ENCODE data around the gene AASDH.

The AASDH gene

GRCh38 chr4:56308384-56308783, 78.9 kb downstream of the AASDH start:
- no peak overlapping the region for H2AFZ ChIP-seq
- no peaks in the 10 kb centered on the region for H3K36me3 ChIP-seq (ENCODE audit: control insufficient read depth, insufficient read depth, low read length)
- no peaks in the 10 kb centered on the region for H3K27me3 ChIP-seq (ENCODE audit: control insufficient read depth, insufficient read depth, low read length)
- H3K4me1 ChIP-seq: no peaks in the 10 kb centered on the region
- H3K4me2 ChIP-seq (ENCODE audit: low read length): no peak overlapping the region
- no peak overlapping the region for H3K27ac ChIP-seq
- no peak for TF ChIP-seq CTCF (IDR thresholded peaks at IDR 0.05)
- H3K79me2 ChIP-seq: no peaks in the 10 kb centered on the region
- H3K4me3 ChIP-seq (ENCODE audit: low read depth, low read length): no peak overlapping the region
- H3K9me3 ChIP-seq (ENCODE audit: control insufficient read depth, low read length): no peaks in the 10 kb centered on the region
- H3K9ac ChIP-seq: no peak overlapping the region

- no peaks in the 10 kb centered on the region for H3K4me1 ChIP-seq
- no peak for TF ChIP-seq CTCF (IDR thresholded peaks at IDR 0.05)
Observed at GRCh38 chr4:56307423-56307822, 79.9 kb downstream of the AASDH start.

DNA sequence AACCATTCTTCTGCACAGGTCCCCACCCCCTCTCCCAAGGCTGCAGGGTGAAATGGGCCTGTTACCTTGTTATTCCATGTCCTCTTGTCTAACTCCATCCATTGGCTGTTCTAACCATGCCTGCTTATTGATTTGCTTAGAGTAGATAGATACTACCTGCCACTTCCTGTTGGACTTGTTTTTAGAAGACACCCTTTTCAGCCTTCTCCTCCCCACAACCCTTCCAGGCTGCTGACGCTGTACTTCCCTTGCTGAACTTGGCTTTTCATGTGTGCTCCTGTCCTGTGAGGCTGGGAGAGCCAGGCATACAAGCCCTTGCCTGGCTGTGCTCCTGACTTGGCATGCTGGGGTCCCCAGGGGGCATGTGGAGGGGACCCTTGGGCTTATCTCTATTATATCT, 81.9 kb downstream of the AASDH start:
- Histone ChIP-seq H3K36me3 (ENCODE audit: control insufficient read depth, insufficient read depth, low read length) (no peaks in the 10 kb centered on the region), H3K4me3 (ENCODE audit: low read depth, low read length) (no peak overlapping the region), H3K79me2 (no peaks in the 10 kb centered on the region), H3K9me3 (ENCODE audit: control insufficient read depth, low read length) (no peaks in the 10 kb centered on the region), H2AFZ (no peak overlapping the region), H3K27ac (no peak overlapping the region), H3K9ac (no peak overlapping the region), H3K4me2 (ENCODE audit: low read length) (no peak overlapping the region), H3K4me1 (peaks cover 6% of the 10 kb centered on the region), H3K27me3 (ENCODE audit: control insufficient read depth, insufficient read depth, low read length) (no peaks in the 10 kb centered on the region)
- no peak for TF ChIP-seq CTCF (IDR thresholded peaks at IDR 0.05)

More at GRCh38 chr4:56307423-56307822, 79.9 kb downstream of the AASDH start:
- Histone ChIP-seq H3K36me3 (ENCODE audit: control insufficient read depth, insufficient read depth, low read length) (no peaks in the 10 kb centered on the region), H3K4me3 (ENCODE audit: low read depth, low read length) (no peak overlapping the region), H3K4me2 (ENCODE audit: low read length) (no peak overlapping the region), H3K9ac (no peak overlapping the region), H3K27ac (no peak overlapping the region), H2AFZ (no peak overlapping the region), H3K27me3 (ENCODE audit: control insufficient read depth, insufficient read depth, low read length) (no peaks in the 10 kb centered on the region), H3K79me2 (no peaks in the 10 kb centered on the region), H3K9me3 (ENCODE audit: control insufficient read depth, low read length) (no peaks in the 10 kb centered on the region)

GRCh38 chr4:56303921-56304320, 83.4 kb downstream of the AASDH start:
- Histone ChIP-seq H3K36me3 (ENCODE audit: control insufficient read depth, insufficient read depth, low read length) (no peaks in the 10 kb centered on the region), H3K4me1 (peaks cover 6% of the 10 kb centered on the region), H3K4me2 (ENCODE audit: low read length) (no peak overlapping the region), H2AFZ (no peak overlapping the region), H3K9ac (no peak overlapping the region), H3K27me3 (ENCODE audit: control insufficient read depth, insufficient read depth, low read length) (no peaks in the 10 kb centered on the region), H3K27ac (no peak overlapping the region), H3K4me3 (ENCODE audit: low read depth, low read length) (no peak overlapping the region), H3K9me3 (ENCODE audit: control insufficient read depth, low read length) (no peaks in the 10 kb centered on the region), H3K79me2 (no peaks in the 10 kb centered on the region)
- TF ChIP-seq CTCF (IDR thresholded peaks at IDR 0.05): no peak

GRCh38 chr4:56302760-56303159, 84.5 kb downstream of the AASDH start:
- no peak for TF ChIP-seq CTCF (IDR thresholded peaks at IDR 0.05)
- no peak overlapping the region for H3K4me2 ChIP-seq (ENCODE audit: low read length)
- H3K79me2 ChIP-seq: no peaks in the 10 kb centered on the region
- H3K4me3 ChIP-seq (ENCODE audit: low read depth, low read length): no peak overlapping the region
- no peaks in the 10 kb centered on the region for H3K9me3 ChIP-seq (ENCODE audit: control insufficient read depth, low read length)
- H2AFZ ChIP-seq: no peak overlapping the region
- peaks cover 6% of the 10 kb centered on the region for H3K4me1 ChIP-seq
- H3K27me3 ChIP-seq (ENCODE audit: control insufficient read depth, insufficient read depth, low read length): no peaks in the 10 kb centered on the region
- H3K36me3 ChIP-seq (ENCODE audit: control insufficient read depth, insufficient read depth, low read length): no peaks in the 10 kb centered on the region
- H3K9ac ChIP-seq: no peak overlapping the region
- H3K27ac ChIP-seq: no peak overlapping the region

Data from parathyroid adenoma (tissue), 2 donors.